GM18951 (cell line): Measurements from ENCODE around the gene RHBDL1.
A peak's percentile ranks its signal among the peaks of the same experiment; 100 is the strongest.

ENCODE experiments used
- POLR2A ChIP-seq: IDR thresholded peaks from 4 replicates; pipeline ENCODE4 v1.6.1; 2011; ENCODE audit warnings: mild to moderate bottlenecking; ENCODE audit not compliant: insufficient read length, insufficient read depth; ENCODE audit errors: extremely low read depth
- in situ Hi-C: fragments of 300-500 bp; cut with MboI; formaldehyde crosslinking; loops from one replicate; pipeline ENCODE4 v1.12.0; 2022; ENCODE audit warnings: low sequenced_read_pairs, mixed read lengths, inconsistent platforms; ENCODE audit not compliant: unreplicated experiment

Gene RHBDL1

DNA sequence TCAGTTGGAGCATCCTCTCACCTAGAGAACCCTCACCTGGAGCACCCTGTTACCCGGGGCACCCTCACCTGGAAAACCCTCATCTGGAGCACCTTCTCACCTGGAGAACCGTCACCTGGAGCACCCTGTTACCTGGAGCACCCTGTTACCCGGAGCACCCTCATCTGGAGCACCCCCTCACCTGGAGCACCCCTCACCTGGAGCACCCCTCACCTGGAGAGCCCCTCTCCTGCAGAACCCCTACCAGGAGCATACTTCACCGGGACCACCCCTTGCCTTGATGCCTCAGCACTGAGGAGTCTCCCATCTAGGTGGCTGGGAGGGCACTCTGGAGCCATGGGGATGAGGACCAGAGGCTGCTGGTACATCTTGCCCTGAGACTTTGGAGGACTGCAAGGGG, 33.5 kb downstream of the RHBDL1 start:
- in situ Hi-C loops: no loop called here
- TF ChIP-seq POLR2A: no peak

DNA sequence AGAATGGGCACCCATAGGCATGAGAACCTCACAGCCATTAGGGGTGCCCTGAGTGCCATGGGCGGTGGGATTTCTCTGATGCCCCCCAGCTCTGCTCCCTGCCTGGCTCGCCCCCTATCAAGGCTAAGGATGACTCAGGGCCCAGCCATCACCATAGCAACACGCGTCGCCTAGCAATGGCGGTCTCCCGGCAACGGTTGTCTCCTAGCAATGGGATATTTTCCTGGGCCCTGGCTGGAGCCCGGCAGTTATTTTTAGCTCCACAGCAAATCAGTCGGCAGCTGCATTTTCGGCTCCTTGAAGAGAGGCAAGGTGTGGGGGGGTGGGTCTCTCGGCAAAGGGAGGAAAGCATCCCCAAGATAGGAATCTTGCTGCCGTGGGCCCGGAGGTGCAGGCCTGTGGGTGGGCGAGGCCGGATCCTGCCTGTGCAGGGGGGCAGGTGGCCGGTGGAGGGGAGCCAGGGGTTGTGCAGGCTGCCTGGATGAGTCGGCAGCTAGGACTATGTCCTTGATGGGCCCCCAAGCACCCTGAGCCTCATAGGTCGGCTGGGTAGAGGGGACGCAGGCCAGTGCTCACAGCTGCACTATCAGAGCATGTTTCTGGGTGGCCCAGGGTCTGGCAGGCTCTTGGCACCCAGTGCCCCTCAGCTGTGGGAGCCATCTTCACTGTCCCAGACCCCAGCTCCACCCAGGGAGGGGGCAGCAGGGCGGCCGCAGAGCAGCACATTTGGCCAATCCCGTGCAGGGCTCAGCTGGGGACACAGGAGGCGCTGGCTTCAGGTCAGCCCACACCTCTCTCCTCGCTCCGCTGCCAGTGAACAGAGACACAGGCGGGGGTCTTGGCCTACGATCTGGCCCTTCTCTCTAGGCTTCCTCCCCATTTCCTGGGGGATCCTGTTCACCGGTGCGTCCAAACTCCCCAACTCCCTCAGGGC, 34.4 kb downstream of the RHBDL1 start:
- in situ Hi-C loops: loop anchor here (10.0 kb wide), 1 partner anchor 75 kb away; the partner anchor contains the start of genes CHTF18 and RPUSD1
- no peak for TF ChIP-seq POLR2A

GRCh38 chr16:710500-711075, 35.1 kb downstream of the RHBDL1 start:
- in situ Hi-C loops: loop anchor here (10.0 kb wide), 1 partner anchor 74 kb away; the partner anchor contains the start of genes CHTF18 and RPUSD1
- TF ChIP-seq POLR2A: no peak

DNA sequence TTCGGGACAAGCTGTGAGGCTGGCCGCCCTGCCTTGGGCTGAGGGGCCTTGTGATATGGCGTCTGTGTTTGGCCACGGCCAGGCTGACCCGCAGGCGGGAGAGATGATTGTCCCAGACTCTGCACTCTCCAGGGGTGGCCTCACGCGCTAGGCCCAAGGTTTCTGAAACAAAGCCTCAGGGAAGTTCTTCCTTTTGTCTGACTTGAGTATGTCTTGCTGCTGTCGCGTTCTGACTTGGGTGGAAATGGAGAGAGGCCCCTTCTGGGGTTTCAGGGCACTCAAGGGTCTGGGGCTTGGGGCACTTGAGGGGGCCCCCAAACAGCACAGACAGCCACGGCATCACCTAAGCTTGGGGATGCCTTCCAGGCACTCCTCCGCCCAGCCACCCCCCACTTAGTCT, 35.6 kb downstream of the RHBDL1 start:
- in situ Hi-C loops: loop anchor here (10.0 kb wide), 1 partner anchor 74 kb away; the partner anchor contains the start of genes CHTF18 and RPUSD1
- no peak for TF ChIP-seq POLR2A

DNA sequence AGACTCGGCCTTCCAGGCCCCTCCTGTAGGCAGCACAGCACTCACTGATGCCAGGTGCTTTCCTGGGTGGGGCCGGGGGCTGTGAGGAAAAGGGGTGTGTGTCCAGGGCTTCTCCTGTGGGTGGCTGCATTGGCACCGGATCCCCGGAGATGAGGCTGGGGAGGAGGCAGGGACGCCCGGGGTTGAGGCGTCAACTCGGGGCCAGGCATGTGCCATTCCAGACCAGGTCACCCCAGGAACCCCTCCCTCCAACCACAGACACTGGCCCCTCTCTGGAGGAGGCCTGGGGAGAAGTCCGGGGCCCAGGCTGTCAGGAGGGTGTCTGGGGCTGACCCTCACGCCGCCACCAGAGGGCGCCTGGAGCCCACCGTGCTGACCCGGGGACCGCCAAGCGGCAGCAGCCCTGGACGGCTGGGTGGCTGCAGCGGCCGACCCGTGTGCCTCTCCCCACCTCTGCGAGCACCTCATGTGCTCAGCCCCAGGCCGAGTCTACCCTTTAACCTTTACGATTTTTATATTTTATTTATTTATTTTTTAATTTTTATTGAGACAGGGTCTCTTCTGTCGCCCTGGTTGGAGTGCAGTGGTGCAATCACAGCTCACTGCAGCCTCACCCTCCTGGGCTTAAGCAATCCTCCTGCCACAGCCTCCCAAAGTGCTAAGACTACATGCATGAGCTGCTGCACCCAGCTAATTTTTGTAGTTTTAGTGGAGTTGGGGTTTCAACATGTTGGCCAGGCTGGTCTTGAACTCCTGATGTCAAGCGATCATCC, 36.3 kb downstream of the RHBDL1 start:
- no peak for TF ChIP-seq POLR2A

GRCh38 chr16:712740-713250, 37.3 kb downstream of the RHBDL1 start:
- in situ Hi-C loops: loop anchor here (10.0 kb wide), 1 partner anchor 72 kb away; the partner anchor contains the start of genes CHTF18 and RPUSD1

More for the DNA sequence above, 36.3 kb downstream of the RHBDL1 start:
- in situ Hi-C loops: loop anchor here (10.0 kb wide), 1 partner anchor 73 kb away; the partner anchor contains the start of genes CHTF18 and RPUSD1

DNA sequence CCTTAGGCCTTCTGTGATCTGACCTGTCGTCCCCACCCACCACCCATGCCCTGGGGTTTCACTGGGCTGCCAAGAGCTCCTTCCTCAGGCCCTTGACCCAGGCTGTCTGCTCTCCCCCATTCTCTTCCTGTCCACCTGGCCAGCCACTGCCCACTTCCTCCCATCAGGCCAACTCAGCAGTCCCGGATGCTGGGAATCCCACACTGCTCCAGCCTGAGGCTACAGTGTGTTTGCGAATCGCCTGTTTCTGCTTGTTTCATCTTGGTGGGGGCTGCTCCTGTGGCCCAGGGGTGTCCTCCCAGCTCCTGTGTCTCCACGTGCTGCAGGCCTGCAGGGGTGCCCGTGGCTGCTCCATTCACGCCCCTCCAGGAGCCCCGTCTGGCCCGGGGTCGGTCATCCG, 38.6 kb downstream of the RHBDL1 start:
- no peak for TF ChIP-seq POLR2A
- in situ Hi-C loops: loop anchor here (10.0 kb wide), 1 partner anchor 71 kb away; the partner anchor contains the start of genes CHTF18 and RPUSD1

DNA sequence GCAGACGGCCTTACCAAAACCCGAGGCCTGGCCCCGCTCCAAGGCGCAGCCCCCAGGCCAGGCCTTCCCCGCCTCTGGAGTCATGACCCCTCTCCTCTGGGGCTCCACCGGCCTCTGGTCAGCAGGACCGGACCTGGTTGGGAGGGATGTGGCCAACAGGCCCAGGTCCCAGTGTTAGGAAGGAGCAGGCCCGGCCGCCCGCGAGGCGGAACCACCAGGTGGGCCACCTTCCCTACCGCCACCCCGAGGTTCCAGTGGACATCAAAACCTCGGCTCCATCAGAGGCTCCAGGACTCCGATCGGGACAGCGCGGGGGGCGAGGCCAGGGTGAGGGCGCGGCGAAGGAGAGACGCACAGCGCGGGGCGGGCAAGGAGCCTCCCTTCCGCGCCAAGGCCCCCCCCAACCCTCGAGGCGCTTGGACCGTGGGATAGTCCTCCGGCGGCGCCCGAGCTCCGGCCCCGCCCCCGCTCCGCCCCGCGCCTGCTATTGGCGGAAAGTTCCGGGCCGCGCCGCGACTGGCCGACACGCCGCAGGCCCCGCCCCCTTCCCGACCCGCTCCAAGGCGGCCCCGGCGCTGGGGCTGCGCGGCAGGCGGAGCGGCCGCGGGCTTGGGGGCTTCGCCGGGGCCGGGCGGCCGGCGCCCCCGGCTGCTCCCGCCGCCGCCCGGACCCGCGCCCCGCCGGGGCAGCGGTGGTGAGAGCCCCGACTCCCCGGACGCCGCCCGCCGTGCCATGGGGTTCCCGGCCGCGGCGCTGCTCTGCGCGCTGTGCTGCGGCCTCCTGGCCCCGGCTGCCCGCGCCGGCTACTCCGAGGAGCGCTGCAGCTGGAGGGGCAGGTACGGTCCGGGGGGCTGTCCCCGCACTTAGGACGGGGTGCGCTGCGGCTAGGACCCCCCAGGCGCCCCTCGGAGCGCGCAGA, 39.3 kb downstream of the RHBDL1 start, which contains the start of gene METRN:
METRN (plus strand) TSS at position 561 of the 919 bp plus-strand sequence; CDS start at position 733, 172 bp downstream.
- in situ Hi-C loops: loop anchor here (10.0 kb wide), 1 partner anchor 70 kb away; the partner anchor contains the start of genes CHTF18 and RPUSD1
- TF ChIP-seq POLR2A: peak; percentile 16

DNA sequence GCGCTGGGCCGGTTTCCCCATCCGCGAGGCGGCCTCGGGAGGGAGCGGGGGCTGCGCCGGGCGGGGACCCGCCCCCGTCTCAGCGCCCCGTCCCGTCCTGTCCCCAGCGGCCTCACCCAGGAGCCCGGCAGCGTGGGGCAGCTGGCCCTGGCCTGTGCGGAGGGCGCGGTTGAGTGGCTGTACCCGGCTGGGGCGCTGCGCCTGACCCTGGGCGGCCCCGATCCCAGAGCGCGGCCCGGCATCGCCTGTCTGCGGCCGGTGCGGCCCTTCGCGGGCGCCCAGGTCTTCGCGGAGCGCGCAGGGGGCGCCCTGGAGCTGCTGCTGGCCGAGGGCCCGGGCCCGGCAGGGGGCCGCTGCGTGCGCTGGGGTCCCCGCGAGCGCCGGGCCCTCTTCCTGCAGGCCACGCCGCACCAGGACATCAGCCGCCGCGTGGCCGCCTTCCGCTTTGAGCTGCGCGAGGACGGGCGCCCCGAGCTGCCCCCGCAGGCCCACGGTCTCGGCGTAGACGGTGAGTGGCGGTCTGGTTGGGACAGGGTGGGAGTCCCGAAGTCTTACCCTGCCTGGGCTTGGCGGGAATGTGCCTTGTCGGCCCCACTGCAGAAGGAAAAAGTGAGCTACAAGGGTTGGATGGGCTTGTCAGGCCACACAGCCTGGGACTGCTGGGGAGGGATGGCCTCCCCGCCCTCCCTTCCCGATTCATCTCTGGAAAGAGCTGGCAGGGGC, 40.2 kb downstream of the RHBDL1 start:
- peak; percentile 7 for TF ChIP-seq POLR2A
- in situ Hi-C loops: loop anchor here (10.0 kb wide), 1 partner anchor 69 kb away; the partner anchor contains the start of genes CHTF18 and RPUSD1

DNA sequence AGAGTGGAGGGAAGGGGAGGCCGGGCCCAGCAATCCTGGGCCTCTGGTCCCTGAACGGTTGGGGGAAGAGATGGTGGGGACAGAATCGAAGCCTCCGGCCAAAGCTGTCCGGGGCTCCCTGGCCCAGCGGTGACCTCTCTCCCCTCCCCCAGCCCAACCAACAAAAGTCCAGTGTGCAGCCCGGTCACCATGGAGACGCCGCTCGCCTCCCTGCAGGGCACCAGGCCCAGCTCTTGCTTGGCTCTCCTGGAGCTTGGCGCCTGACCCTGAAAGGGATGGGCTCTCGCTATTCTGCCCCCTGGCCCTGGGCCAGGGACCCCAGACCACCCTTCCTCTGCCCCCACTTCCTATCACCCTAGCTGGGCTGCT, 40.7 kb downstream of the RHBDL1 start:
- in situ Hi-C loops: loop anchor here (10.0 kb wide), 1 partner anchor 69 kb away; the partner anchor contains the start of genes CHTF18 and RPUSD1
- TF ChIP-seq POLR2A: no peak
